Pons (tissue), 1 donor: ENCODE results near the gene GTPBP6.
"Not testable (repeated sequence)": the region's sequence is repeated elsewhere in the genome, so short reads cannot be mapped to it uniquely, and the experiment has no call there.

ENCODE experiments used
- DNase-seq: peaks from one replicate; pipeline ENCODE4 v3.0.0-alpha.2; 2016; ENCODE audit warnings: low spot score

The GTPBP6 gene

GRCh38 chrX:292900-293897, 25.4 kb downstream of the GTPBP6 start:
- no peak for DNase-seq

- no peak for DNase-seq
These were observed 27.1 kb downstream of the GTPBP6 start for GRCh38 chrX:291411-291901.

GRCh38 chrX:290476-291166, 28.0 kb downstream of the GTPBP6 start:
- no peak for DNase-seq

GRCh38 chrX:288561-288991, 30.0 kb downstream of the GTPBP6 start:
- no peak for DNase-seq

GRCh38 chrX:287670-288069, 30.9 kb downstream of the GTPBP6 start:
- DNase-seq: no peak

- DNase-seq: no peak
These were observed 33.4 kb downstream of the GTPBP6 start for GRCh38 chrX:285076-285677.

- peak; percentile 94 for DNase-seq
These were observed 35.3 kb downstream of the GTPBP6 start for GRCh38 chrX:283115-283845.

- not testable (repeated sequence) for DNase-seq
These were observed 36.5 kb downstream of the GTPBP6 start for GRCh38 chrX:282000-282681.

- peak; percentile 39 for DNase-seq
These were observed 37.2 kb downstream of the GTPBP6 start, which contains the start of gene PLCXD1 for GRCh38 chrX:281166-281999. TSS of gene PLCXD1 (plus strand) at chrX:281381. CDS start at chrX:284188, 2,807 bp downstream.

GRCh38 chrX:280722-281121, 37.9 kb downstream of the GTPBP6 start:
- DNase-seq: not testable (repeated sequence)

GRCh38 chrX:279757-280604, 38.6 kb downstream of the GTPBP6 start:
- not testable (repeated sequence) for DNase-seq

- DNase-seq: no peak
These were observed 41.9 kb downstream of the GTPBP6 start for GRCh38 chrX:276581-277201.

GRCh38 chrX:275967-276580, 42.5 kb downstream of the GTPBP6 start:
- peak; percentile 54 for DNase-seq

- no peak for DNase-seq
These were observed 43.1 kb downstream of the GTPBP6 start for GRCh38 chrX:275476-275966.

GRCh38 chrX:274904-275475, 43.6 kb downstream of the GTPBP6 start:
- no peak for DNase-seq

- DNase-seq: no peak
These were observed 47.7 kb downstream of the GTPBP6 start for GRCh38 chrX:270848-271367.

GRCh38 chrX:267771-268261, 50.8 kb downstream of the GTPBP6 start:
- DNase-seq: no peak
